Glomerular endothelial cell (primary cell): Measurements from ENCODE around the gene PRPH2. TPM values are rescaled to one million over a fixed set of nuclear protein-coding genes. Genes with fewer than 3 reads are reported as not detected.

Source experiments
- total RNA-seq: library from RNA; depleted of rRNA; stranded (reverse); fragments of >200 nt; gene quantifications from 2 replicates; pipeline ENCODE4 v1.2.3, GENCODE V29; 2015

Gene PRPH2
- total RNA-seq, 1 donor from 2014 or later: 0.29 TPM

Other genes starting within 250 kb of the PRPH2 start
- 15.8 and 17.4 TPM in 2 replicates for gene UBR2, start 158.6 kb downstream of the PRPH2 start, total RNA-seq
- 33.2 and 36.2 TPM in 2 replicates for gene TBCC, start 23.5 kb upstream of the PRPH2 start, total RNA-seq
- gene BICRAL, start 59.5 kb upstream of the PRPH2 start, total RNA-seq: 5.5 and 6.2 TPM in 2 replicates
- gene RPL7L1, start 157.0 kb upstream of the PRPH2 start, total RNA-seq: 93.3 and 108 TPM in 2 replicates
- not detected in 2 replicates for gene PTCRA, start 193.5 kb upstream of the PRPH2 start, total RNA-seq
- 52.2 and 58.1 TPM in 2 replicates for gene CNPY3, start 206.9 kb upstream of the PRPH2 start, total RNA-seq
- gene GNMT, start 238.2 kb upstream of the PRPH2 start, total RNA-seq: not detected in 2 replicates